8988T (cell line): ENCODE measurements around the gene EME1.
A peak's percentile ranks its signal among the peaks of the same experiment; 100 is the strongest.
"Not testable (repeated sequence)": the region's sequence is repeated elsewhere in the genome, so short reads cannot be mapped to it uniquely, and the experiment has no call there.

Source experiments
- DNase-seq: peaks from one replicate; pipeline ENCODE4 v3.0.0; 2011

The EME1 gene

GRCh38 chr17:50396261-50397110 lies 23.5 kb downstream of the EME1 start:
- DNase-seq, result no peak

- peak; percentile 83 for DNase-seq
Observed at GRCh38 chr17:50397111-50397918, 24.3 kb downstream of the EME1 start, which contains the start of gene LRRC59. LRRC59 (minus strand) TSS chr17:50397523; CDS start chr17:50397317, 206 bp downstream.

- DNase-seq, result no peak
Observed at GRCh38 chr17:50397919-50398285, 24.9 kb downstream of the EME1 start.

GRCh38 chr17:50398672-50399071 lies 25.6 kb downstream of the EME1 start:
- not testable (repeated sequence) for DNase-seq

GRCh38 chr17:50399591-50399990 lies 26.6 kb downstream of the EME1 start:
- not testable (repeated sequence) for DNase-seq

- not testable (repeated sequence) for DNase-seq
Observed at GRCh38 chr17:50405351-50405750, 32.3 kb downstream of the EME1 start.

GRCh38 chr17:50406578-50406977 lies 33.5 kb downstream of the EME1 start:
- no peak for DNase-seq

- DNase-seq, result no peak
Observed at GRCh38 chr17:50407921-50408320, 34.9 kb downstream of the EME1 start.

- DNase-seq, result no peak
Observed at GRCh38 chr17:50412188-50412732, 39.2 kb downstream of the EME1 start.

- no peak for DNase-seq
Observed at GRCh38 chr17:50414808-50415207, 41.8 kb downstream of the EME1 start.

- not testable (repeated sequence) for DNase-seq
Observed at GRCh38 chr17:50419577-50419976, 46.5 kb downstream of the EME1 start.

GRCh38 chr17:50420419-50421112 lies 47.5 kb downstream of the EME1 start:
- DNase-seq, result no peak

- no peak for DNase-seq
Observed at GRCh38 chr17:50421308-50422051, 48.5 kb downstream of the EME1 start.

- no peak for DNase-seq
Observed at GRCh38 chr17:50422738-50423137, 49.7 kb downstream of the EME1 start.

GRCh38 chr17:50423553-50424159 lies 50.6 kb downstream of the EME1 start:
- no peak for DNase-seq

GRCh38 chr17:50424246-50424995 lies 51.4 kb downstream of the EME1 start:
- DNase-seq, result no peak

- DNase-seq, result no peak
Observed at GRCh38 chr17:50424996-50425681, 52.1 kb downstream of the EME1 start.

- peak; percentile 83 for DNase-seq
Observed at GRCh38 chr17:50425682-50426471, 52.8 kb downstream of the EME1 start, which contains the start of gene ACSF2. ACSF2 (plus strand) TSS chr17:50426218; CDS start chr17:50426262, 44 bp downstream.

GRCh38 chr17:50426472-50426782 lies 53.4 kb downstream of the EME1 start:
- no peak for DNase-seq
